Body of pancreas (tissue), 4 donors: ENCODE measurements around the gene RAD9B.

Source experiments
- CTCF ChIP-seq, 7 experiments: fragments of 450-650 bp in 4 of 7; fragments of 200-600 bp in 3 of 7; sonication (generic) in 3 of 7; IDR thresholded peaks; one replicate each; pipeline ENCODE4 v1.5.1; 2016 to 2019; ENCODE audit warnings: antibody characterized with exemption in 7 of 7
- POLR2A ChIP-seq, 3 donors: fragments of 450-650 bp; IDR thresholded peaks; one replicate each; pipeline ENCODE4 v1.6.1; 2016; ENCODE audit warnings: antibody characterized with exemption in 3 of 3, mild to moderate bottlenecking in 2 of 3

DNA sequence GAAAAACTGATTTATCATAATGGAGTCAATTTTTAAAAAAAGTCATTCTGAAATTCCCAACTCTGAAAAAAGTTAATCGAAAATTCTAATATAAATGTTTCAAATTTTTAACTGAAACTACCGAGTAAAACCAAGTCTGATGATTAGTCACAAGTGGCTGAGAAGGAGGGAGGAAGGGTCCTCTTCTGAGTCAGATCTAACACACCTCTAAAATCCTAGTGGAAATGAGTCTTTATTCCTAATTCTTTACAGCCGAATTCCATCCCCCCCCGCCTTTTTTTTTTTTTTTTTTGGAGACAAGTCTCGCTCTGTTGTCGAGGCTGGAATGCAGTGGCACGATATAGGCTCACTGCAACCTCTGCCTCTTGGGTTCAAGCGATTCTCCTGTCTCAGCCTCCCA, 37.9 kb downstream of the RAD9B start:
- no peak for TF ChIP-seq CTCF (IDR thresholded peaks at IDR 0.05)
- TF ChIP-seq POLR2A (IDR thresholded peaks at IDR 0.05): no peak
